ENCODE data around the gene RAB3C. TPM values are rescaled to one million over a fixed set of nuclear protein-coding genes. Genes with fewer than 3 reads are reported as not detected.

The RAB3C gene
- under 0.01 TPM in 1 of 2 replicates, not detected in the other for total RNA-seq

GRCh38 chr5:58582803-58583491 lies at the start of gene RAB3C:
TSS of gene RAB3C (plus strand) at chr5:58583075. CDS start at chr5:58583209, 134 bp downstream.

Other genes with a start within 250 kb of the RAB3C start
- 882 and 1,035 TPM in 2 replicates for gene PLK2, start 123.0 kb upstream of the RAB3C start, total RNA-seq
- gene GAPT, start 91.6 kb upstream of the RAB3C start, total RNA-seq, result not detected in 2 replicates